DMS 273 (cell line): ENCODE results near the gene SORL1.
"Not testable (repeated sequence)": the region's sequence is repeated elsewhere in the genome, so short reads cannot be mapped to it uniquely, and the experiment has no call there.

Source experiments
- DNase-seq: peaks from one replicate; lab custom pipeline; 2025; ENCODE audit not compliant: unreplicated experiment; lab: John Stamatoyannopoulos, UW

The SORL1 gene

GRCh38 chr11:121503051-121503450 lies 50.9 kb downstream of the SORL1 start:
- DNase-seq = no peak

- not testable (repeated sequence) for DNase-seq
Measured at GRCh38 chr11:121506237-121506636, 54.1 kb downstream of the SORL1 start.

GRCh38 chr11:121508449-121508848 lies 56.3 kb downstream of the SORL1 start:
- no peak for DNase-seq

GRCh38 chr11:121510438-121510837 lies 58.3 kb downstream of the SORL1 start:
- no peak for DNase-seq

GRCh38 chr11:121512468-121513465 lies 60.7 kb downstream of the SORL1 start:
- DNase-seq = no peak

GRCh38 chr11:121513807-121514206 lies 61.7 kb downstream of the SORL1 start:
- no peak for DNase-seq

GRCh38 chr11:121514432-121515334 lies 62.6 kb downstream of the SORL1 start:
- no peak for DNase-seq

GRCh38 chr11:121515335-121515671 lies 63.2 kb downstream of the SORL1 start:
- no peak for DNase-seq

- DNase-seq = no peak
Measured at GRCh38 chr11:121517996-121518395, 65.9 kb downstream of the SORL1 start.

- no peak for DNase-seq
Measured at GRCh38 chr11:121520243-121521144, 68.4 kb downstream of the SORL1 start.

- DNase-seq = no peak
Measured at GRCh38 chr11:121521145-121522042, 69.3 kb downstream of the SORL1 start.

GRCh38 chr11:121522043-121522941 lies 70.2 kb downstream of the SORL1 start:
- DNase-seq = no peak

- DNase-seq = no peak
Measured at GRCh38 chr11:121523581-121524232, 71.6 kb downstream of the SORL1 start.

- peak; percentile 78 for DNase-seq
Measured at GRCh38 chr11:121524233-121524631, 72.1 kb downstream of the SORL1 start.

- no peak for DNase-seq
Measured at GRCh38 chr11:121525376-121525775, 73.3 kb downstream of the SORL1 start.

GRCh38 chr11:121530257-121530656 lies 78.1 kb downstream of the SORL1 start:
- no peak for DNase-seq

- peak; percentile 73 for DNase-seq
Measured at GRCh38 chr11:121533601-121534000, 81.5 kb downstream of the SORL1 start.
